Astrocyte (in vitro differentiated cells and primary cell): Measurements from ENCODE around the gene PRKX. TPM values are rescaled to one million over a fixed set of nuclear protein-coding genes. Genes with fewer than 3 reads are reported as not detected.

Source experiments
- DNase-seq: peaks from one replicate; pipeline ENCODE4 v3.0.0-alpha.2; 2010; ENCODE audit warnings: low read depth
- FAIRE-seq: peaks from 2 replicates; lab custom pipeline; 2011; peaks lifted over from hg19 to GRCh38; lab: Jason Lieb, UNC
- H2AFZ ChIP-seq: 2 replicates; pipeline ENCODE4 v1.6.0; 2012; ENCODE audit warnings: low read depth, low read length, inconsistent platforms
- H3K27ac ChIP-seq: 2 replicates; pipeline ENCODE4 v1.5.1; 2011; ENCODE audit warnings: low read depth, low read length, inconsistent platforms
- H3K27me3 ChIP-seq: 2 replicates; pipeline ENCODE4 v1.6.0; 2011; ENCODE audit warnings: low read length, inconsistent platforms; ENCODE audit not compliant: insufficient read depth
- H3K36me3 ChIP-seq: 2 replicates; pipeline ENCODE4 v1.5.1; 2011; ENCODE audit warnings: low read length, inconsistent platforms; ENCODE audit not compliant: insufficient read depth
- H3K4me1 ChIP-seq: 2 replicates; pipeline ENCODE4 v1.5.1; 2011; ENCODE audit warnings: low read length, inconsistent platforms; ENCODE audit not compliant: insufficient read depth
- H3K4me2 ChIP-seq: 2 replicates; pipeline ENCODE4 v1.6.0; 2012; ENCODE audit warnings: low read length, inconsistent platforms
- H3K4me3 ChIP-seq: 2 replicates; pipeline ENCODE4 v1.5.1; 2011; ENCODE audit warnings: low read depth, mild to moderate bottlenecking, low read length, inconsistent platforms; ENCODE audit not compliant: insufficient read depth
- H3K79me2 ChIP-seq: 2 replicates; pipeline ENCODE4 v1.6.0; 2012; ENCODE audit warnings: mild to moderate bottlenecking, low read length, inconsistent platforms; ENCODE audit not compliant: insufficient read depth
- H3K9ac ChIP-seq: 2 replicates; pipeline ENCODE4 v1.6.0; 2012; ENCODE audit warnings: mild to moderate bottlenecking, low read length, inconsistent platforms
- H3K9me3 ChIP-seq: 2 replicates; pipeline ENCODE4 v1.5.1; 2012; ENCODE audit warnings: low read depth, mild to moderate bottlenecking, low read length, inconsistent platforms; ENCODE audit not compliant: insufficient read depth
- H4K20me1 ChIP-seq: 2 replicates; pipeline ENCODE4 v1.6.0; 2012; ENCODE audit warnings: low read length, inconsistent platforms; ENCODE audit not compliant: insufficient read depth
- H3K27ac Mint-ChIP-seq: one replicate; pipeline ENCODE4 v1.8.0; 2021; ENCODE audit warnings: mild to moderate bottlenecking, mixed read lengths; ENCODE audit not compliant: unreplicated experiment
- H3K27me3 Mint-ChIP-seq: one replicate; pipeline ENCODE4 v1.8.0; 2021; ENCODE audit warnings: low read depth, mixed read lengths; ENCODE audit not compliant: unreplicated experiment
- H3K36me3 Mint-ChIP-seq: one replicate; pipeline ENCODE4 v1.8.0; 2021; ENCODE audit warnings: low read depth, mixed read lengths; ENCODE audit not compliant: unreplicated experiment
- H3K4me1 Mint-ChIP-seq: one replicate; pipeline ENCODE4 v1.8.0; 2021; ENCODE audit warnings: low read depth, mixed read lengths; ENCODE audit not compliant: unreplicated experiment
- H3K4me3 Mint-ChIP-seq: one replicate; pipeline ENCODE4 v1.8.0; 2021; ENCODE audit warnings: mild to moderate bottlenecking, moderate library complexity, mixed read lengths; ENCODE audit not compliant: unreplicated experiment
- H3K9me3 Mint-ChIP-seq: one replicate; pipeline ENCODE4 v1.8.0; 2021; ENCODE audit warnings: mild to moderate bottlenecking, mixed read lengths; ENCODE audit not compliant: unreplicated experiment
- CTCF ChIP-seq: IDR thresholded peaks from 2 replicates; pipeline ENCODE4 v1.5.1; 2011; ENCODE audit warnings: low read depth, mild to moderate bottlenecking, inconsistent platforms, low read length, moderate library complexity; ENCODE audit not compliant: insufficient read depth
- EZH2 ChIP-seq: IDR thresholded peaks from 2 replicates; pipeline ENCODE4 v1.6.1; 2012; ENCODE audit warnings: mild to moderate bottlenecking, low read length, inconsistent platforms; ENCODE audit not compliant: insufficient read depth
- total RNA-seq: library from RNA; stranded (reverse); gene quantifications from 2 replicates; pipeline ENCODE4 v1.2.1, GENCODE V29; 2021

PRKX gene
- total RNA-seq, 1 donor from 2014 or later: 27.3 TPM

GRCh38 chrX:3679669-3680068 is 33.8 kb downstream of the PRKX start:
- no peaks in the 10 kb centered on the region for H3K27me3 Mint-ChIP-seq
- no peaks in the 10 kb centered on the region for H3K9me3 ChIP-seq
- H3K4me3 Mint-ChIP-seq: no peak overlapping the region
- H3K9ac ChIP-seq: no peak overlapping the region
- peaks cover 5% of the 10 kb centered on the region for H3K4me1 Mint-ChIP-seq
- H4K20me1 ChIP-seq: no peaks in the 10 kb centered on the region
- H3K27ac ChIP-seq: no peak overlapping the region
- no peaks in the 10 kb centered on the region for H3K79me2 ChIP-seq
- H3K27ac Mint-ChIP-seq: no peak overlapping the region
- no peak overlapping the region for H3K4me3 ChIP-seq
- H3K36me3 Mint-ChIP-seq: no peaks in the 10 kb centered on the region
- TF ChIP-seq EZH2 (no peak), CTCF (no peak)
- no peak overlapping the region for H3K4me2 ChIP-seq
- H3K9me3 Mint-ChIP-seq: no peaks in the 10 kb centered on the region
- DNase-seq (no peak), FAIRE-seq (peak; percentile 39)
- H3K36me3 ChIP-seq: no peaks in the 10 kb centered on the region
- no peaks in the 10 kb centered on the region for H3K27me3 ChIP-seq
- peaks cover 3% of the 10 kb centered on the region for H3K4me1 ChIP-seq
- H2AFZ ChIP-seq: no peak overlapping the region

- no peaks in the 10 kb centered on the region for H3K27me3 Mint-ChIP-seq
- no peak overlapping the region for H2AFZ ChIP-seq
- H3K27me3 ChIP-seq: no peaks in the 10 kb centered on the region
- peaks cover 3% of the 10 kb centered on the region for H3K4me1 ChIP-seq
- H3K4me3 ChIP-seq: no peak overlapping the region
- H3K9ac ChIP-seq: no peak overlapping the region
- H3K27ac ChIP-seq: no peak overlapping the region
- H3K9me3 Mint-ChIP-seq: no peaks in the 10 kb centered on the region
- H3K4me3 Mint-ChIP-seq: no peak overlapping the region
- TF ChIP-seq EZH2 (no peak), CTCF (no peak)
- no peaks in the 10 kb centered on the region for H3K9me3 ChIP-seq
- peaks cover 5% of the 10 kb centered on the region for H3K4me1 Mint-ChIP-seq
- no peak overlapping the region for H3K27ac Mint-ChIP-seq
- FAIRE-seq (peak; percentile 66), DNase-seq (peak; percentile 31)
- H3K36me3 Mint-ChIP-seq: peaks cover 2% of the 10 kb centered on the region
- no peaks in the 10 kb centered on the region for H3K36me3 ChIP-seq
- H3K79me2 ChIP-seq: no peaks in the 10 kb centered on the region
- no peaks in the 10 kb centered on the region for H4K20me1 ChIP-seq
- H3K4me2 ChIP-seq: no peak overlapping the region
Observed at GRCh38 chrX:3678328-3678727, 35.1 kb downstream of the PRKX start.

- no peak overlapping the region for H3K9ac ChIP-seq
- no peaks in the 10 kb centered on the region for H3K9me3 ChIP-seq
- no peaks in the 10 kb centered on the region for H3K27me3 ChIP-seq
- peaks cover 5% of the 10 kb centered on the region for H3K4me1 Mint-ChIP-seq
- no peaks in the 10 kb centered on the region for H3K36me3 ChIP-seq
- H3K27me3 Mint-ChIP-seq: no peaks in the 10 kb centered on the region
- H3K4me3 Mint-ChIP-seq: no peak overlapping the region
- H3K79me2 ChIP-seq: no peaks in the 10 kb centered on the region
- H4K20me1 ChIP-seq: no peaks in the 10 kb centered on the region
- no peak overlapping the region for H3K27ac Mint-ChIP-seq
- TF ChIP-seq CTCF: no peak
- no peak for FAIRE-seq
- no peak overlapping the region for H3K4me3 ChIP-seq
- no peaks in the 10 kb centered on the region for H3K9me3 Mint-ChIP-seq
- peaks cover 4% of the 10 kb centered on the region for H3K36me3 Mint-ChIP-seq
- no peak overlapping the region for H2AFZ ChIP-seq
- H3K4me2 ChIP-seq: no peak overlapping the region
- peaks cover 3% of the 10 kb centered on the region for H3K4me1 ChIP-seq
- H3K27ac ChIP-seq: no peak overlapping the region
- DNase-seq: no peak
Observed at GRCh38 chrX:3674881-3675280, 38.6 kb downstream of the PRKX start.
